Neuronal stem cell (in vitro differentiated cells): Measurements from ENCODE around the gene MAP3K7CL.

ENCODE experiments used
- DNase-seq: peaks from one replicate; pipeline ENCODE4 v3.0.0-alpha.2; 2013; ENCODE audit warnings: low spot score
- H2AFZ ChIP-seq: one replicate; pipeline ENCODE4 v1.6.1; 2013; ENCODE audit warnings: mild to moderate bottlenecking, low read length, inconsistent platforms
- H2AK5ac ChIP-seq: 2 replicates; pipeline ENCODE4 v1.6.1; 2013; ENCODE audit warnings: low read depth, mild to moderate bottlenecking, inconsistent platforms, low read length, moderate library complexity, mixed read lengths
- H2BK120ac ChIP-seq: 2 replicates; pipeline ENCODE4 v1.6.1; 2013; ENCODE audit warnings: low read depth, mild to moderate bottlenecking, inconsistent platforms, low read length, moderate library complexity, mixed read lengths
- H2BK12ac ChIP-seq: one replicate; pipeline ENCODE4 v1.6.1; 2013; ENCODE audit warnings: low read length, inconsistent platforms
- H2BK15ac ChIP-seq: 2 replicates; pipeline ENCODE4 v1.6.1; 2013; ENCODE audit warnings: mild to moderate bottlenecking, low read length, inconsistent platforms, mixed read lengths
- H2BK5ac ChIP-seq: one replicate; pipeline ENCODE4 v1.6.1; 2013; ENCODE audit warnings: inconsistent platforms, mild to moderate bottlenecking, low read length, moderate library complexity
- H3K14ac ChIP-seq: one replicate; pipeline ENCODE4 v1.6.1; 2013; ENCODE audit warnings: low read length, inconsistent platforms
- H3K18ac ChIP-seq: 2 replicates; pipeline ENCODE4 v1.6.1; 2013; ENCODE audit warnings: low read length, inconsistent platforms
- H3K23ac ChIP-seq: 2 replicates; pipeline ENCODE4 v1.6.1; 2013; ENCODE audit warnings: low read depth, mild to moderate bottlenecking, mixed read lengths, low read length, inconsistent platforms; ENCODE audit not compliant: poor library complexity
- H3K27ac ChIP-seq: replicated peaks from 3 replicates; pipeline ENCODE4 v1.5.1; 2013; ENCODE audit warnings: low read length, inconsistent platforms
- H3K27me3 ChIP-seq, 3 experiments: 2 replicates each; pipeline ENCODE4 v1.6.1; 2013; ENCODE audit warnings: low read length in 3 of 3, mild to moderate bottlenecking in 2 of 3, inconsistent platforms in 1 of 3, low read depth in 1 of 3, mixed read lengths in 1 of 3, moderate library complexity in 1 of 3; ENCODE audit not compliant: control insufficient read depth in 3 of 3, insufficient read depth in 3 of 3
- H3K36me3 ChIP-seq, 2 donors: replicated peaks in 1 of 2; 2 replicates each; pipeline ENCODE4 v1.6.1; 2013; ENCODE audit warnings: low read length in 2 of 2; ENCODE audit not compliant: control insufficient read depth in 2 of 2, insufficient read depth in 2 of 2
- H3K4ac ChIP-seq: 2 replicates; pipeline ENCODE4 v1.6.1; 2013; ENCODE audit warnings: inconsistent platforms, mild to moderate bottlenecking, low read length, moderate library complexity
- H3K4me1 ChIP-seq, 2 donors: 1 replicate in 1 of 2; 2 replicates in 1 of 2; pipeline ENCODE4 v1.6.1; 2013; ENCODE audit warnings: low read length in 2 of 2, low read depth in 1 of 2; ENCODE audit not compliant: control insufficient read depth in 2 of 2, insufficient read depth in 1 of 2
- H3K4me2 ChIP-seq: one replicate; pipeline ENCODE4 v1.6.1; 2013; ENCODE audit warnings: mild to moderate bottlenecking, low read length, inconsistent platforms; ENCODE audit not compliant: insufficient read depth, poor library complexity, severe bottlenecking
- H3K4me3 ChIP-seq, 2 donors: 2 replicates each; pipeline ENCODE4 v1.5.1; 2013; ENCODE audit warnings: low read length in 2 of 2, mild to moderate bottlenecking in 2 of 2, inconsistent platforms in 1 of 2, moderate library complexity in 1 of 2
- H3K79me1 ChIP-seq: one replicate; pipeline ENCODE4 v1.6.1; 2013; ENCODE audit warnings: low read depth, mild to moderate bottlenecking, inconsistent platforms, low read length, moderate library complexity
- H3K9ac ChIP-seq: one replicate; pipeline ENCODE4 v1.6.1; 2013; ENCODE audit warnings: mild to moderate bottlenecking, low read depth, low read length, inconsistent platforms; ENCODE audit not compliant: poor library complexity
- H3K9me3 ChIP-seq, 2 donors: replicated peaks in 1 of 2; 2 replicates each; pipeline versions ENCODE3 to v1.6.1; 2013; ENCODE audit warnings: low read length in 2 of 2, mild to moderate bottlenecking in 2 of 2, inconsistent platforms in 1 of 2, low read depth in 1 of 2, mixed read lengths in 1 of 2, moderate library complexity in 1 of 2; ENCODE audit not compliant: control insufficient read depth in 2 of 2, insufficient read depth in 1 of 2
- H4K8ac ChIP-seq: one replicate; pipeline ENCODE4 v1.6.1; 2013; ENCODE audit warnings: low read depth, mild to moderate bottlenecking, inconsistent platforms, low read length, moderate library complexity
- H4K91ac ChIP-seq: one replicate; pipeline ENCODE4 v1.6.1; 2013; ENCODE audit warnings: low read length, low read depth, mild to moderate bottlenecking, inconsistent platforms; ENCODE audit not compliant: poor library complexity
- WGBS, 2 donors: extraction: QIAGEN DNeasy Blood & Tissue Kit; methylation state at CpG; one replicate each; pipeline ENCODE4 v1.1.7; 2013; ENCODE audit warnings: missing lambda C conversion rate in 2 of 2, mixed read lengths in 1 of 2; ENCODE audit not compliant: insufficient read length in 2 of 2, insufficient replicate concordance in 1 of 2; ENCODE audit errors: extremely low coverage in 2 of 2; 5-methylcytosine and 5-hydroxymethylcytosine counted together

MAP3K7CL gene

GRCh38 chr21:29208682-29209059 is 78.2 kb downstream of the MAP3K7CL start:
- Histone ChIP-seq H3K9ac (no peak overlapping the region), H3K23ac (no peak overlapping the region), H2BK15ac (no peak overlapping the region), H2BK12ac (no peak overlapping the region), H3K9me3 (no peaks in the 10 kb centered on the region), H3K27ac (no peak overlapping the region), H3K27me3 (no peaks in the 10 kb centered on the region), H3K14ac (no peak overlapping the region), H2AK5ac (no peak overlapping the region), H3K4me2 (no peak overlapping the region), H3K4me3 (no peak overlapping the region), H3K4ac (no peak overlapping the region), H2AFZ (no peak overlapping the region), H3K4me1 (no peaks in the 10 kb centered on the region), H4K91ac (no peak overlapping the region), H2BK120ac (no peak overlapping the region), H3K79me1 (no peaks in the 10 kb centered on the region), H3K18ac (no peak overlapping the region), H4K8ac (no peak overlapping the region), H3K36me3 (no peaks in the 10 kb centered on the region), H2BK5ac (no peak overlapping the region)
- WGBS, 2 donors = no CpG with 5 or more reads among the region's 1 CpG
- no peak for DNase-seq

- Histone ChIP-seq H3K4ac (no peak overlapping the region), H3K23ac (no peak overlapping the region), H4K91ac (no peak overlapping the region), H2BK120ac (no peak overlapping the region), H3K36me3 (no peaks in the 10 kb centered on the region), H2BK15ac (no peak overlapping the region), H3K27ac (no peak overlapping the region), H2AK5ac (no peak overlapping the region), H2BK5ac (no peak overlapping the region), H3K79me1 (no peaks in the 10 kb centered on the region), H3K9ac (no peak overlapping the region), H3K4me1 (no peaks in the 10 kb centered on the region), H2BK12ac (no peak overlapping the region), H4K8ac (no peak overlapping the region), H3K18ac (no peak overlapping the region), H3K4me3 (no peak overlapping the region), H3K27me3 (no peaks in the 10 kb centered on the region), H3K9me3 (no peaks in the 10 kb centered on the region), H3K4me2 (no peak overlapping the region), H3K14ac (no peak overlapping the region), H2AFZ (no peak overlapping the region)
- no peak for DNase-seq
Observed at GRCh38 chr21:29209696-29210095, 79.3 kb downstream of the MAP3K7CL start.

GRCh38 chr21:29211205-29211604 is 80.8 kb downstream of the MAP3K7CL start:
- Histone ChIP-seq H2BK5ac (no peak overlapping the region), H2BK12ac (no peak overlapping the region), H3K27ac (no peak overlapping the region), H3K79me1 (no peaks in the 10 kb centered on the region), H3K18ac (no peak overlapping the region), H4K91ac (no peak overlapping the region), H2AFZ (no peak overlapping the region), H3K14ac (no peak overlapping the region), H2BK120ac (no peak overlapping the region), H2AK5ac (no peak overlapping the region), H3K9me3 (no peaks in the 10 kb centered on the region), H3K36me3 (no peaks in the 10 kb centered on the region), H3K27me3 (no peaks in the 10 kb centered on the region), H3K4me2 (no peak overlapping the region), H2BK15ac (no peak overlapping the region), H3K4ac (no peak overlapping the region), H4K8ac (no peak overlapping the region), H3K4me3 (no peak overlapping the region), H3K9ac (no peak overlapping the region), H3K4me1 (no peaks in the 10 kb centered on the region), H3K23ac (no peak overlapping the region)
- DNase-seq = no peak

GRCh38 chr21:29212446-29212845 is 82.0 kb downstream of the MAP3K7CL start:
- Histone ChIP-seq H4K8ac (no peak overlapping the region), H3K36me3 (no peaks in the 10 kb centered on the region), H2AK5ac (no peak overlapping the region), H4K91ac (no peak overlapping the region), H3K79me1 (no peaks in the 10 kb centered on the region), H2AFZ (no peak overlapping the region), H3K4ac (no peak overlapping the region), H2BK15ac (no peak overlapping the region), H3K27ac (no peak overlapping the region), H3K9me3 (no peaks in the 10 kb centered on the region), H3K4me2 (no peak overlapping the region), H2BK120ac (no peak overlapping the region), H3K14ac (no peak overlapping the region), H3K9ac (no peak overlapping the region), H3K4me1 (no peaks in the 10 kb centered on the region), H3K4me3 (no peak overlapping the region), H3K27me3 (no peaks in the 10 kb centered on the region), H3K23ac (no peak overlapping the region), H2BK5ac (no peak overlapping the region), H2BK12ac (no peak overlapping the region), H3K18ac (no peak overlapping the region)
- no CpG with 5 or more reads among the region's 7 CpGs for WGBS, 2 donors
- DNase-seq = no peak
